NT2/D1 (cell line): Measurements from ENCODE around the gene UTF1.
A peak's percentile ranks its signal among the peaks of the same experiment; 100 is the strongest.

Experiments
- DNase-seq: peaks from one replicate; pipeline ENCODE4 v3.0.0-alpha.2; 2011; ENCODE audit warnings: low read depth, low spot score
- H3K27me3 ChIP-seq: 2 replicates; pipeline ENCODE4 v1.6.0; 2011; ENCODE audit warnings: mild to moderate bottlenecking; ENCODE audit not compliant: insufficient read length, insufficient read depth
- H3K36me3 ChIP-seq: 2 replicates; pipeline ENCODE4 v1.6.1; 2011; ENCODE audit warnings: mild to moderate bottlenecking, low read length, mixed read lengths; ENCODE audit not compliant: insufficient read depth, insufficient read length
- H3K4me1 ChIP-seq: 2 replicates; pipeline ENCODE4 v1.5.1; 2011; ENCODE audit not compliant: insufficient read depth, insufficient read length
- H3K4me3 ChIP-seq: 2 replicates; pipeline ENCODE4 v1.5.1; 2011; ENCODE audit warnings: low read depth; ENCODE audit not compliant: insufficient read length
- H3K9ac ChIP-seq: 2 replicates; pipeline ENCODE4 v1.6.0; 2011; ENCODE audit warnings: low read depth; ENCODE audit not compliant: insufficient read length
- H3K9me3 ChIP-seq: 2 replicates; pipeline ENCODE4 v1.5.1; 2011; ENCODE audit warnings: mild to moderate bottlenecking, low read length; ENCODE audit not compliant: insufficient read depth
- SUZ12 ChIP-seq: IDR thresholded peaks from 2 replicates; pipeline ENCODE4 v1.6.1; 2011; ENCODE audit not compliant: insufficient read length, insufficient read depth; ENCODE audit errors: extremely low read depth
- YY1 ChIP-seq: IDR thresholded peaks from 2 replicates; pipeline ENCODE4 v1.6.1; 2011; ENCODE audit not compliant: insufficient read length, insufficient read depth
- ZNF274 ChIP-seq: IDR thresholded peaks from 2 replicates; pipeline ENCODE4 v1.6.1; 2011; ENCODE audit warnings: mild to moderate bottlenecking, low read depth, low read length

UTF1 gene

GRCh38 chr10:133271521-133272300 lies 41.7 kb downstream of the UTF1 start:
- Histone ChIP-seq H3K4me3 (no peak overlapping the region), H3K9ac (no peak overlapping the region), H3K36me3 (peaks cover 3% of the 10 kb centered on the region), H3K9me3 (no peaks in the 10 kb centered on the region), H3K4me1 (peaks cover 10% of the 10 kb centered on the region), H3K27me3 (peaks cover 5% of the 10 kb centered on the region)
- no peak for DNase-seq
- no peak for TF ChIP-seq YY1
- TF ChIP-seq SUZ12 = no peak
- TF ChIP-seq ZNF274 = no peak

DNA sequence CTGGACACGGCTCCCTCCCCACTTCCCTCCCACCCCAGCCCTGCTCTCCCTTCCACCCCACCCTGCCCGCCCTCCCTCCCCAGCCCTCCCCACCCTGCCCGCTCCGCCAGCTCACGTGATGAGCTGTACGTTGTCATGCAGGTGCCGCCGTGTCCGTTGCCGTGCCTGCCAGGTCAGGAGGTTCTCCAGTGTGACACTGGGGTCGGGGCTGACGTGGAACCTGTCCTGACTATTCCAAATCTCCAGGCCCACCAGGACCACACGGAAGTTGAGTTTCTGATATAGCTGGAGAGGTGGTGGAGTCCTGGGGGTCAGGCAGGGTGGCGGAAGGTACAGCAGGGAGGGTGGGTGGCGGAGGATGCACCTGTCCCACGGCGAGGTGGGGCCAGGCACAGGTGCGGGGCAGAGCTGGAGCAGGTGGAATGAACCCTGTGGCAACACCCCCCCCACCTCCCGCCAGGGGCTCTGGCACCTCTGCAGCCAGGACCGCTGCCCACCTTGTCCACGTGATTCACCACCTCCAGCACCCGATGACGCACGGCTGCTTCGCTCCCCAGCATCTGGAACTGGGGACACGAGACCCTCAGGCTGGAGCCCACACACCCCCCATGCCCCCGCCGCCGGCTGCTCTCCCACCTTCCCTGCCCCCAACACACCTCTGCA lies 42.4 kb downstream of the UTF1 start:
- no peak overlapping the region for H3K9ac ChIP-seq
- no peaks in the 10 kb centered on the region for H3K9me3 ChIP-seq
- peaks cover 12% of the 10 kb centered on the region for H3K4me1 ChIP-seq
- H3K27me3 ChIP-seq = peaks cover 5% of the 10 kb centered on the region
- no peak overlapping the region for H3K4me3 ChIP-seq
- no peaks in the 10 kb centered on the region for H3K36me3 ChIP-seq
- TF ChIP-seq ZNF274 (no peak), SUZ12 (no peak), YY1 (no peak)
- no peak for DNase-seq

DNA sequence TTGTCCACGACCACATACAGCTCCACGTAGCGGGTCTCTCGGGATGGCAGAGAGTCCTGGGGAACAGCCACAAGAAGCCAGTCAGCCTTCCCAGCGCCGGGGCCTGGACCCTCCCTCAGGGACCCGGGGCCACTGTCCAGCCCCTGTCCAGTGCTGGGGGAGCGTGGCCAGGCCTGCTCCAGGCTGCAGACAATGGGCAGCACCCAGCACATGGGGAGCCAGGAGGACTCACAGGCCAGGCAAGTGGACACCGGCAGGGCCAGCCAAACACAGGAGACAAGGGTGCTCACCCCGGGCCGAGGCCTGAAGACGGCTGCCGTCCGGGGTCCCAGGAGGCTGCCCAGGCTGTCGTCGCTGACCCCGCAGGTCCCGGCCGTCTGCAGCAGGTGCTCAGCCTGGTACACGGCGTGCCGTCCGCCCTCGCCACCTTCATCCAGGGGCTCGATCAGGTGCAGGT lies 43.0 kb downstream of the UTF1 start:
- Histone ChIP-seq H3K4me3 (no peak overlapping the region), H3K9ac (no peak overlapping the region), H3K27me3 (peaks cover 5% of the 10 kb centered on the region), H3K36me3 (no peaks in the 10 kb centered on the region), H3K4me1 (peaks cover 15% of the 10 kb centered on the region), H3K9me3 (no peaks in the 10 kb centered on the region)
- DNase-seq = no peak
- TF ChIP-seq SUZ12 (no peak), YY1 (no peak), ZNF274 (no peak)

GRCh38 chr10:133273534-133274143 lies 43.6 kb downstream of the UTF1 start:
- Histone ChIP-seq H3K27me3 (peaks cover 5% of the 10 kb centered on the region), H3K4me1 (peaks cover 15% of the 10 kb centered on the region), H3K9ac (no peak overlapping the region), H3K36me3 (no peaks in the 10 kb centered on the region), H3K4me3 (no peak overlapping the region), H3K9me3 (no peaks in the 10 kb centered on the region)
- no peak for DNase-seq
- TF ChIP-seq SUZ12 = no peak
- TF ChIP-seq ZNF274 = no peak
- no peak for TF ChIP-seq YY1

GRCh38 chr10:133274751-133275683 lies 45.0 kb downstream of the UTF1 start:
- no peak for DNase-seq
- H3K9ac ChIP-seq = peak overlapping the region; percentile 32

DNA sequence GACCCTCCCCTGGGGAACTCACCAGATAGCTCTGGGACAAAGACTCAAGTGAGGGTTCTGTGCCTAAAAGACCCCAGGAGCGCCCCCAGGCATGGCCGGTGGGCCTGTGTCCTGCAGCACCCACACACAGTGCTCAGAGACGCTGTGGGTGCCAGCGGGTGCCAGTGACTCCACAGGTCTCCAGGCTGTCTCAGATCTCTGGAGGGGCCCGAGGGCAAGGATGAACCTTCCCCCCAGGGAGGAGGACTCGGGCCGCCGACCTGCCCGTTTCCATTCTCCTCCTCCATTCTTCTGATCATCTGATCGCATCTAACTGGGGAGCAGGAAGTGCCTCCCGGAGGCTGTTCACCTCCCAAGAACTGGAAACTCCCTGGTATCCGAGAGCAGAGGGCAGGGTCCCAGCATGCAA lies 45.7 kb downstream of the UTF1 start:
- H3K36me3 ChIP-seq = peaks cover 17% of the 10 kb centered on the region
- H3K4me1 ChIP-seq = peaks cover 20% of the 10 kb centered on the region
- H3K9me3 ChIP-seq = no peaks in the 10 kb centered on the region
- no peak overlapping the region for H3K9ac ChIP-seq
- no peak for DNase-seq
- H3K27me3 ChIP-seq = peaks cover 5% of the 10 kb centered on the region
- H3K4me3 ChIP-seq = no peak overlapping the region
- TF ChIP-seq ZNF274 (no peak), SUZ12 (no peak), YY1 (no peak)

More at GRCh38 chr10:133274751-133275683, 45.0 kb downstream of the UTF1 start:
- TF ChIP-seq YY1 = no peak
- no peak for TF ChIP-seq SUZ12
- TF ChIP-seq ZNF274 = no peak
- no peak overlapping the region for H3K4me3 ChIP-seq
- no peaks in the 10 kb centered on the region for H3K9me3 ChIP-seq
- H3K4me1 ChIP-seq = peaks cover 20% of the 10 kb centered on the region
- H3K27me3 ChIP-seq = peaks cover 5% of the 10 kb centered on the region
- peaks cover 11% of the 10 kb centered on the region for H3K36me3 ChIP-seq
